Limb (tissue), 2 donors: ENCODE data around the gene GHITM.

Experiments
- DNase-seq, 2 donors: peaks; one replicate each; pipeline ENCODE4 v3.0.0-alpha.2; 2016; ENCODE audit errors: extremely low spot score in 2 of 2

GHITM gene

DNA sequence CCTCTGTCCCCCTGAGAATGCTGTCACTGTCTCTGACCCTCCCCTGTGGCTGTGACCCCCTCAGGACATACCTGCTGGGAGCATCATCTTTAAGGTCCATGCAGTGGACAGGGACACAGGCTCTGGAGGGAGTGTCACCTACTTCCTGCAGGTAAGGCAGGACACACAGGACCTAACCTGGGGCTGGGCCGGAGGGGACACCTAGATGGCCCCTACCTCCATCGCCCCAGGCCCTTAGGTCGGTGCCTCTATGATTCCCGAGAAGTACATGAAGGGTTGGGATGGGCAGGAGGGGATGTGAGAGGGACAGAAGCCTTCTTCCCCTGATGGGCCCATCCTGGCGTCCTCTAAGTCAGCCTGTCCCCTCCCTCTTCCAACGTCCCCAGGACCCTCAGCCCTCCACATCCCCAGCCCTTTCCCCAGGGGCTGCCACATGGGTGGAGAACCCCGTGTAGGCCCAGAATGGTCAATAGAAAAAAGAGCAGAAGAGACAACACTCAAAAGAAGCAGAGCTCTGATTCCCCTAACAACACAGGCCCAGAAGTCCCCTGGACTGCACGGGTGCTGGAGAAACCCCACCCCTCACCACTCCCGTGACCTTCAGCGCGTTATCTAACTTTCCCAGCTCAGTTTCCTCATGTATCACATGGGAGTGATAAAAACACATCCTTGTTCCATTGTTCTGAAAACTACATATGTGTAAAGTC is 61.4 kb downstream of the GHITM start:
- no peak for DNase-seq

DNA sequence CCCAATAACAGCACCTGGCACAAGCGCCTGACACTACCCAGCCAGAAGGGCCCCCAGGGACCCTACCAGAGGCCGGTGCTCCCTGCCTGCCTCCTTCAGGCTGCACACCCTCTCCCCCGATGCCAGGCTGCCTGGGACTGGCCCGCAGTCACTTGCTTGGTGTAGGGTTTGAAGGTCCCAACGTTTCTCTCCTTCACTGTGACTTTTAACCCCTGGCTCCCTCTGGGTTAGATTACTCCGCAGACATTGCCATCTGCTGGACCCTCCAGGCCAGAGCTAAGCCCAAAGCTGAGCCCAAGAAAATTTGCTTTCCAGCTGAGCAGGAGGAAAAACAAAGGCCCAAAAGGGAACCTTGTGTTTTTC is 61.9 kb downstream of the GHITM start:
- no peak for DNase-seq

DNA sequence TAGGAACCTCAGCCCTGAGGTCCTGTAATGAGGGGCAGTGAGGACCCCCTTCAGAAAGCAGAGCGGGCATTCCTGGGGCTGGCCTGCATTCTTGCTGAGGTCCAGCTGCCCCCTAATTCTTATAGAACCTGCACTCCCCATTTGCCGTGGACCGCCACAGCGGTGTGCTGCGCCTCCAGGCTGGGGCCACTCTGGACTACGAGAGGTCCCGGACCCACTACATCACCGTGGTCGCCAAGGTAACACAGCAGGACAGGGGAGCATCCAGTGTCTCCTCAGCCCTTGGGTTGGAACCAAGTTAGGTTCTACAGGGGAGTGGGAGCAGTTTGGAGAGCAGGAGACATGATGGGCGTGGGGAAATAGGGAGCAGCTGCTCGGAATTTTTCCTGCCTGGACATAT is 62.4 kb downstream of the GHITM start:
- DNase-seq, result no peak

DNA sequence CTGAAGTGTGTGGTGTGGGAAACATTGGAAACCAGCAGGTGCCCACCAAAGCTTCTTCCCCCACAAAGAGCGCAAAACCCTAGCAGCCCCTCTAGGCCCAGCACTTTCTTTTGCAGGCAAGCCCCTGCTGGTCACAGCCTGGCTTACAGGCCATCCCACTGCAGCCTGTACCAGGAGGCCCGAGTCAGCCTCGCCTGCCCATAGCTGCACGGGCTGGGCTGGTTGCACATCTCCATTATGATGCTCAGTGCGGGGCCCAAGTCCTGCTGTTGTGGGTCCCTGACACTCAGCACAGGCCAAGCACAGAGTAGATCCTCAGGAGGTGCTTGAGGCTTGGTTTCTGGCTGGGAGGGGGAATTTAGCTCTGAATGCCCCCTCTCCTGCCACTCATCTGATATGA is 63.0 kb downstream of the GHITM start:
- DNase-seq, result no peak
